ENCODE data around the gene IMMP1L.
A peak's percentile ranks its signal among the peaks of the same experiment; 100 is the strongest.

Gene IMMP1L

GRCh38 chr11:31492320-31492913 is 17.0 kb downstream of the IMMP1L start:
- no peak for TF ChIP-seq SNAI2 (CRISPR knock-in tag; IDR thresholded peaks at IDR 0.05)
- no peak for ATAC-seq

GRCh38 chr11:31487848-31488247 is 21.6 kb downstream of the IMMP1L start:
- peak; percentile 75 for ATAC-seq
- TF ChIP-seq ZC3H10 (CRISPR knock-in tag; IDR thresholded peaks at IDR 0.05), result no peak
- TF ChIP-seq CSRNP3 (CRISPR knock-in tag; IDR thresholded peaks at IDR 0.05), result no peak
- TF ChIP-seq GLIS3 (CRISPR knock-in tag; IDR thresholded peaks at IDR 0.05), result no peak
- no peak for TF ChIP-seq ZFP30 (CRISPR knock-in tag; IDR thresholded peaks at IDR 0.05)
- no peak for TF ChIP-seq OSR1 (CRISPR knock-in tag; IDR thresholded peaks at IDR 0.05)
- no peak for TF ChIP-seq SNAI2 (CRISPR knock-in tag; IDR thresholded peaks at IDR 0.05)
- no peak for TF ChIP-seq ZNF8 (CRISPR knock-in tag; IDR thresholded peaks at IDR 0.05)
- TF ChIP-seq ARNTL (CRISPR knock-in tag; IDR thresholded peaks at IDR 0.05; ENCODE audit: borderline replicate concordance, low read depth), result no peak
- no peak for TF ChIP-seq TCF4 (CRISPR knock-in tag; IDR thresholded peaks at IDR 0.05; ENCODE audit: borderline replicate concordance)
- no peak for TF ChIP-seq ZFP3 (CRISPR knock-in tag; IDR thresholded peaks at IDR 0.05)
- no peak for TF ChIP-seq RARB (CRISPR knock-in tag; IDR thresholded peaks at IDR 0.05)
- TF ChIP-seq BACH2 (CRISPR knock-in tag; IDR thresholded peaks at IDR 0.05; ENCODE audit: borderline replicate concordance), result no peak
- TF ChIP-seq ZNF70 (CRISPR knock-in tag; IDR thresholded peaks at IDR 0.05), result no peak
- TF ChIP-seq ZNF565 (CRISPR knock-in tag; conservative IDR thresholded peaks at IDR 0.05; ENCODE audit: low read depth), result no peak
- no peak for TF ChIP-seq POU6F1 (CRISPR knock-in tag; IDR thresholded peaks at IDR 0.05; ENCODE audit: borderline replicate concordance, low read depth)
- TF ChIP-seq PPARA (CRISPR knock-in tag; IDR thresholded peaks at IDR 0.05; ENCODE audit: borderline replicate concordance), result no peak
- TF ChIP-seq CSDC2 (CRISPR knock-in tag; IDR thresholded peaks at IDR 0.05), result no peak
- no peak for TF ChIP-seq TSHZ2 (CRISPR knock-in tag; IDR thresholded peaks at IDR 0.05)
- TF ChIP-seq PATZ1 (CRISPR knock-in tag; IDR thresholded peaks at IDR 0.05; ENCODE audit: borderline replicate concordance), result no peak

- TF ChIP-seq ZFP30 (CRISPR knock-in tag; IDR thresholded peaks at IDR 0.05), result no peak
- TF ChIP-seq ZNF70 (CRISPR knock-in tag; IDR thresholded peaks at IDR 0.05), result no peak
- TF ChIP-seq RARB (CRISPR knock-in tag; IDR thresholded peaks at IDR 0.05), result no peak
- TF ChIP-seq CSRNP3 (CRISPR knock-in tag; IDR thresholded peaks at IDR 0.05), result no peak
- TF ChIP-seq ZC3H10 (CRISPR knock-in tag; IDR thresholded peaks at IDR 0.05), result no peak
- TF ChIP-seq CREB5 (CRISPR knock-in tag; IDR thresholded peaks at IDR 0.05; ENCODE audit: low read depth), result no peak
- no peak for TF ChIP-seq TOX (CRISPR knock-in tag; IDR thresholded peaks at IDR 0.05; ENCODE audit: borderline replicate concordance)
- TF ChIP-seq ARNTL (CRISPR knock-in tag; IDR thresholded peaks at IDR 0.05; ENCODE audit: borderline replicate concordance, low read depth), result no peak
- TF ChIP-seq OSR1 (CRISPR knock-in tag; IDR thresholded peaks at IDR 0.05), result no peak
- TF ChIP-seq SNAI2 (CRISPR knock-in tag; IDR thresholded peaks at IDR 0.05), result no peak
- ATAC-seq, result no peak
These were observed 24.9 kb downstream of the IMMP1L start for GRCh38 chr11:31484497-31484896.
